Measurements from ENCODE around the gene TESK2.

Gene TESK2

DNA sequence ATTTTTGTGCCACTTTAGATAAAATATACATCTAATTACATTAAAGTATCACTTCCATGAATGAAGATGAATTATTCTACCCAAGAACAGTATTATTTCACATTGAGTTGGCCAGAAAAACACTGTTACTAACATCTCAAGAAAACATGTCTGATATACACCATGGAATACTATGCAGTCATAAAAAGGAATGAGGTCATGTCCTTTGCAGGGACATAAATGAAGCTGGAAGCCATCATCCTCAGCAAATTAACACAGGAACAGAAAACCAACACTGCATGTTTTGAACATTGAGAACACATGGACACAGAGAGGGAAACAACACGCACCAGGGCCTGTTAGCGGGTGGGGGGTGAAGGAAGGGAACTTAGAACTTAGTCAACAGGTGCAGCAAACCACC is 69.0 kb downstream of the TESK2 start:
- ATAC-seq (ENCODE audit: insufficient read depth, low read depth) (no peak), DNase-seq (no peak)
- Histone ChIP-seq H3K4me3 (ENCODE audit: low read depth in 1 of 2, low read length in 2 of 2) (no peak overlapping the region), H4K20me1 (ENCODE audit: insufficient read depth, low read length) (no peaks in the 10 kb centered on the region), H3K4me1 (ENCODE audit: insufficient read depth, low read length) (no peaks in the 10 kb centered on the region), H2AFZ (ENCODE audit: low read depth, low read length) (no peak overlapping the region), H3K4me2 (ENCODE audit: insufficient read depth, low read length) (no peak overlapping the region), H3K27ac (ENCODE audit: low read length) (no peak overlapping the region), H3K36me3 (ENCODE audit: insufficient read depth, low read length) (no peaks in the 10 kb centered on the region), H3K79me2 (ENCODE audit: insufficient read depth, low read length) (no peaks in the 10 kb centered on the region), H3K9me3 (ENCODE audit: insufficient read depth, low read length, severe bottlenecking) (peaks cover 3% of the 10 kb centered on the region), H3K27me3 (ENCODE audit: insufficient read depth, low read length, poor library complexity) (no peaks in the 10 kb centered on the region), H3K9ac (ENCODE audit: low read depth, low read length) (no peak overlapping the region)
- no peak for TF ChIP-seq EZH2 (IDR thresholded peaks at IDR 0.05; ENCODE audit: borderline replicate concordance, low read depth, low read length, severe bottlenecking)
- TF ChIP-seq, protein P1, sequence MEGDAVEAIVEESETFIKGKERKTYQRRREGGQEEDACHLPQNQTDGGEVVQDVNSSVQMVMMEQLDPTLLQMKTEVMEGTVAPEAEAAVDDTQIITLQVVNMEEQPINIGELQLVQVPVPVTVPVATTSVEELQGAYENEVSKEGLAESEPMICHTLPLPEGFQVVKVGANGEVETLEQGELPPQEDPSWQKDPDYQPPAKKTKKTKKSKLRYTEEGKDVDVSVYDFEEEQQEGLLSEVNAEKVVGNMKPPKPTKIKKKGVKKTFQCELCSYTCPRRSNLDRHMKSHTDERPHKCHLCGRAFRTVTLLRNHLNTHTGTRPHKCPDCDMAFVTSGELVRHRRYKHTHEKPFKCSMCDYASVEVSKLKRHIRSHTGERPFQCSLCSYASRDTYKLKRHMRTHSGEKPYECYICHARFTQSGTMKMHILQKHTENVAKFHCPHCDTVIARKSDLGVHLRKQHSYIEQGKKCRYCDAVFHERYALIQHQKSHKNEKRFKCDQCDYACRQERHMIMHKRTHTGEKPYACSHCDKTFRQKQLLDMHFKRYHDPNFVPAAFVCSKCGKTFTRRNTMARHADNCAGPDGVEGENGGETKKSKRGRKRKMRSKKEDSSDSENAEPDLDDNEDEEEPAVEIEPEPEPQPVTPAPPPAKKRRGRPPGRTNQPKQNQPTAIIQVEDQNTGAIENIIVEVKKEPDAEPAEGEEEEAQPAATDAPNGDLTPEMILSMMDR (IDR thresholded peaks at IDR 0.05; ENCODE audit: borderline replicate concordance, extremely low read depth, low read length, poor library complexity, severe bottlenecking), result no peak

DNA sequence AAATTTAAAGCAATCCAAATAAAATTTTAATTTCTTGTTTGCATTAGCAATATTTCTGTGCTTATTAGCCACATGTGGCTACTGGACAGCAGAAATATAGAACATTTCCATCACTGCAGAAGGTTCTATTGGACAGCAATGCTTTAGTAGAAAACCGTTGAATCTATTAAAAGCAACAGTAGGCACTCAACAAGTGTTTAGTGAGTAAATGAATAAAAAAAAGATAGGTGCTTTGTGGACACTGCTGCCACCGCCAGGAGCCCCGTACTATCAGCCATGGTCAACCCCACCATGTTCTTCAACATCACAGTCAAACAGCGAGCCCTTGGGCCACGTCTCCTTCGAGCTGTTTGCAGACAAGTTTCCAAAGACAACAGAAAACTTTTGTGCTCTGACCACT is 76.2 kb downstream of the TESK2 start:
- no peak for TF ChIP-seq EZH2 (IDR thresholded peaks at IDR 0.05; ENCODE audit: borderline replicate concordance, low read depth, low read length, severe bottlenecking)
- TF ChIP-seq, protein P1 (IDR thresholded peaks at IDR 0.05; ENCODE audit: borderline replicate concordance, extremely low read depth, low read length, poor library complexity, severe bottlenecking), result no peak
- H3K27me3 ChIP-seq (ENCODE audit: insufficient read depth, low read length, poor library complexity), result no peaks in the 10 kb centered on the region
- no peaks in the 10 kb centered on the region for H3K9me3 ChIP-seq (ENCODE audit: insufficient read depth, low read length, severe bottlenecking)
- DNase-seq (no peak), ATAC-seq (ENCODE audit: insufficient read depth, low read depth) (no peak)
- no peak overlapping the region for H3K4me3 ChIP-seq (ENCODE audit: low read depth in 1 of 2, low read length in 2 of 2)
- H2AFZ ChIP-seq (ENCODE audit: low read depth, low read length), result no peak overlapping the region
- H3K27ac ChIP-seq (ENCODE audit: low read length), result no peak overlapping the region
- H3K79me2 ChIP-seq (ENCODE audit: insufficient read depth, low read length), result no peaks in the 10 kb centered on the region
- peaks cover 6% of the 10 kb centered on the region; the same call in 1 of the 2 replicates for H3K4me1 ChIP-seq (ENCODE audit: insufficient read depth, low read length)
- H4K20me1 ChIP-seq (ENCODE audit: insufficient read depth, low read length), result no peaks in the 10 kb centered on the region
- H3K36me3 ChIP-seq (ENCODE audit: insufficient read depth, low read length), result no peaks in the 10 kb centered on the region
- no peak overlapping the region for H3K9ac ChIP-seq (ENCODE audit: low read depth, low read length)
- no peak overlapping the region for H3K4me2 ChIP-seq (ENCODE audit: insufficient read depth, low read length)

DNA sequence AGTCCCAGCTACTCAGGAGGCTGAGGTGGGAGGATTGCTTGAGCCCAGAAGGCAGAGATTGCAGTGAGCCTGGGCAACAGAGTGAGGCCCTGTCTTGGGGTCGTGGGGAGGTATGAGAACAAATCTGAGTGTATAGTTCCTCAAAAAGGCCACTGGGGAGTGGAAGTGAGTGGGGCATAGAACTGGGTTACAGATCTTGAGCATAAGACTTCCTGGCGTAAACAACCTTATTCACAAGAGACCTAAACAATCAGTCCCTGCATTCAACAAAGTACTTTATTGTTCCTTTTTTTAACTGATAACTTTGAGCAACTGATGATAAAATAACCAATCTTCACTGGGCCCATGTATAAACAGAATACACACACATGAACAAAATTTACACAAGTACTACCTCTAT is 78.1 kb downstream of the TESK2 start:
- no peak overlapping the region for H2AFZ ChIP-seq (ENCODE audit: low read depth, low read length)
- no peak overlapping the region for H3K27ac ChIP-seq (ENCODE audit: low read length)
- ATAC-seq (ENCODE audit: insufficient read depth, low read depth), result no peak
- peaks cover 6% of the 10 kb centered on the region; the same call in 1 of the 2 replicates for H3K4me1 ChIP-seq (ENCODE audit: insufficient read depth, low read length)
- no peaks in the 10 kb centered on the region for H3K36me3 ChIP-seq (ENCODE audit: insufficient read depth, low read length)
- no peak overlapping the region for H3K4me2 ChIP-seq (ENCODE audit: insufficient read depth, low read length)
- H3K79me2 ChIP-seq (ENCODE audit: insufficient read depth, low read length), result no peaks in the 10 kb centered on the region
- no peak overlapping the region for H3K4me3 ChIP-seq (ENCODE audit: low read depth in 1 of 2, low read length in 2 of 2)
- no peak overlapping the region for H3K9ac ChIP-seq (ENCODE audit: low read depth, low read length)
- H3K27me3 ChIP-seq (ENCODE audit: insufficient read depth, low read length, poor library complexity), result no peaks in the 10 kb centered on the region
- no peak for DNase-seq
- H3K9me3 ChIP-seq (ENCODE audit: insufficient read depth, low read length, severe bottlenecking), result no peaks in the 10 kb centered on the region
- H4K20me1 ChIP-seq (ENCODE audit: insufficient read depth, low read length), result no peaks in the 10 kb centered on the region
- TF ChIP-seq, protein P1 (IDR thresholded peaks at IDR 0.05; ENCODE audit: borderline replicate concordance, extremely low read depth, low read length, poor library complexity, severe bottlenecking), result no peak

DNA sequence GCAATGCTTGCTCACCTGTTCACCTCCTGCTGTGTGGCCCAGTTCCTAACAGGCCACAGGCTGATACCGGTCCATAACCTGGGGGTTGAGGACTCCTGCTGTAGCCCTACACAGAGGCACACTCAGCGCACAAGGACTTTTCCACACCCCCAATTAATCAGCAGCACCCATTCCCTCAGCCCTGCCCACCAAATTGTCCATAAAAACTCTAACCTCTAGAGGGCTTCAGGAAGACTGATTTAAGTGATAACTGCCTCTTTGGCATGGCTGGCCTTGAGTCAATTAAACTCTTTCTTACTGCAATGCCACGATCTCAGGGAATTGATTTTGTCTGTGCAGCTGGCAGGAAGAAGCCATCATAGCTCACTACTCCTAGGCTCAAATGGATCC is 79.5 kb downstream of the TESK2 start:
- no peaks in the 10 kb centered on the region for H3K36me3 ChIP-seq (ENCODE audit: insufficient read depth, low read length)
- no peak overlapping the region for H2AFZ ChIP-seq (ENCODE audit: low read depth, low read length)
- H3K9ac ChIP-seq (ENCODE audit: low read depth, low read length), result no peak overlapping the region
- no peaks in the 10 kb centered on the region for H3K9me3 ChIP-seq (ENCODE audit: insufficient read depth, low read length, severe bottlenecking)
- H3K27ac ChIP-seq (ENCODE audit: low read length), result no peak overlapping the region
- no peaks in the 10 kb centered on the region for H3K27me3 ChIP-seq (ENCODE audit: insufficient read depth, low read length, poor library complexity)
- H3K4me3 ChIP-seq (ENCODE audit: low read depth in 1 of 2, low read length in 2 of 2), result no peak overlapping the region
- ATAC-seq (ENCODE audit: insufficient read depth, low read depth), result no peak
- no peaks in the 10 kb centered on the region for H3K79me2 ChIP-seq (ENCODE audit: insufficient read depth, low read length)
- TF ChIP-seq, protein P1 (IDR thresholded peaks at IDR 0.05; ENCODE audit: borderline replicate concordance, extremely low read depth, low read length, poor library complexity, severe bottlenecking), result no peak
- TF ChIP-seq EZH2 (IDR thresholded peaks at IDR 0.05; ENCODE audit: borderline replicate concordance, low read depth, low read length, severe bottlenecking), result no peak
- H3K4me2 ChIP-seq (ENCODE audit: insufficient read depth, low read length), result no peak overlapping the region
- DNase-seq, result no peak
- no peaks in the 10 kb centered on the region for H4K20me1 ChIP-seq (ENCODE audit: insufficient read depth, low read length)
- peaks cover 6% of the 10 kb centered on the region; the same call in 1 of the 2 replicates for H3K4me1 ChIP-seq (ENCODE audit: insufficient read depth, low read length)
